COR-L47 (cell line): ENCODE measurements around the gene REM1.

ENCODE experiments used
- DNase-seq: peaks from one replicate; lab custom pipeline; 2025; lab: John Stamatoyannopoulos, UW

The REM1 gene

DNA sequence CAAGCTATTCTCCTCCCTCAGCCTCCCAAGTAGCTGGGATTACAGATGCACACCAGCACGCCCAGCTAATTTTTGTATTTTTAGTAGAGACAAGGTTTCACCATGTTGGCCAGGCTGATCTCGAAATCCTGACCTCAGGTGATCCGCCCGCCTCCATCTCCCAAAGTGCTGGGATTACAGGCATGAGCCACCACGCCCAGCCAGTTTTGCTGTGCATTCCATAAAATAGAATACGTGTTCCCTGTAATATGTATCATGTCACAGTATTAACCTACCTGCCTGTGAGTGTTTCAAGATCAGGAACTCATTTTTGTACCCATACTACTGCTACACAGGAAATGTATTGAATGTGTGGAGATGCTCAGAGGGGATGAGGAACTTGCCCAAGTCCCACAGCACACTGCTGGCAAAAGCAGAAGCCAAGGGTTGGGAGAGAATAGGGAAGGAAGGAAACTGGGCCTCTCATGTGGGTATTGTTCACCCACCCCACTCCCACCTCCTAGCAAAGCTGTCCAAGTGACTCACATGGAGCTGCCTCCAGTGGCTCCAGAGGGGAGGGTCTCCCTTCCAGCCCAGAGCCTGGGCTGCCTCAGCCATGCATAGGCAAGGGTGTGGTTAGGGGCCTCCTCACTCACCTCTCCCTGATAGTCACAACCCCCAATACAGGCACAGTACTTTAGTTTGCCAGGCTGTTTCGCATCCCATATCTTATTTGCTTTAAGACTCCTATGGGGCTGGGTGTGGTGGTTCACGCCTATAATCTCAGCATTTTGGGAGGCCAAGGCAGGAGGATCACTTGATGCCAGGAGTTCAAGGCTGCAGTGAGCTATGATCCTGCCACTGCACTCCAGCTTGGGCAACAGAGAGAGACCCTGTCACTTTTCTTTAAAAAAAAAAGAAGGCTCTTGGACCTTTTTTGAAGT lies 48.5 kb downstream of the REM1 start:
- DNase-seq, result no peak

DNA sequence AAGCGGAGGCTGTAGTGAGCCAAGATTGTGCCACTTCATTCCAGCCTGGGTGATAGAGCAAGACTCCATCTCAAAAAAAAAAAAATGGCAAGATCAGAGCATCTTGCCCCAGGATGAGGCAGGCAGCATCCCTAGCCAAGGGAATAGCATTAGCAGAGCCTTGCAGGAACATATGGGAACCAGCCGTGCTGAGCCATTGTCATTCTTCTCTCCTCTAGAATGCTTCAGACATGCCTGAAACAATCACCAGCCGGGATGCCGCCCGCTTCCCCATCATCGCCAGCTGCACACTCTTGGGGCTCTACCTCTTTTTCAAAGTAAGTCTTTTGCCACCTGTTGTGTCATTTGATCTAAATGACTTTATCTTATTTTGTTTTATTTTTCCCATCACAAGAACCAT lies 52.2 kb downstream of the REM1 start:
- DNase-seq, result no peak
